SKM-1 treated with dmso at 0.1 percent for 144 hours (cell line): Measurements from ENCODE around the gene KIAA1671.

ENCODE experiments used
- DNase-seq: peaks from one replicate; lab custom pipeline; 2025; ENCODE audit not compliant: unreplicated experiment; lab: John Stamatoyannopoulos, UW

Gene KIAA1671

GRCh38 chr22:25066861-25067435 lies 114.4 kb downstream of the KIAA1671 start:
- no peak for DNase-seq

- no peak for DNase-seq
Measured at GRCh38 chr22:25067851-25068421, 115.4 kb downstream of the KIAA1671 start.

GRCh38 chr22:25068707-25069106 lies 116.2 kb downstream of the KIAA1671 start:
- DNase-seq: no peak

- no peak for DNase-seq
Measured at GRCh38 chr22:25069426-25069757, 116.9 kb downstream of the KIAA1671 start.

GRCh38 chr22:25069758-25070481 lies 117.4 kb downstream of the KIAA1671 start:
- DNase-seq: no peak

- peak; percentile 33 for DNase-seq
Measured at GRCh38 chr22:25070956-25071355, 118.4 kb downstream of the KIAA1671 start.

- no peak for DNase-seq
Measured at GRCh38 chr22:25071720-25072119, 119.2 kb downstream of the KIAA1671 start.

- DNase-seq: no peak
Measured at GRCh38 chr22:25072406-25072805, 119.9 kb downstream of the KIAA1671 start.

- no peak for DNase-seq
Measured at GRCh38 chr22:25076336-25076735, 123.8 kb downstream of the KIAA1671 start.

GRCh38 chr22:25077056-25077455 lies 124.5 kb downstream of the KIAA1671 start:
- DNase-seq: no peak

GRCh38 chr22:25077964-25078363 lies 125.4 kb downstream of the KIAA1671 start:
- no peak for DNase-seq

- peak; percentile 22 for DNase-seq
Measured at GRCh38 chr22:25078591-25078990, 126.1 kb downstream of the KIAA1671 start.

- DNase-seq: no peak
Measured at GRCh38 chr22:25080855-25081254, 128.3 kb downstream of the KIAA1671 start.

GRCh38 chr22:25081409-25081824 lies 128.9 kb downstream of the KIAA1671 start:
- DNase-seq: peak; percentile 27

GRCh38 chr22:25082096-25082495 lies 129.6 kb downstream of the KIAA1671 start:
- no peak for DNase-seq

- no peak for DNase-seq
Measured at GRCh38 chr22:25083056-25083806, 130.7 kb downstream of the KIAA1671 start.

GRCh38 chr22:25083807-25084200 lies 131.3 kb downstream of the KIAA1671 start:
- DNase-seq: no peak

GRCh38 chr22:25084405-25085107 lies 132.0 kb downstream of the KIAA1671 start:
- DNase-seq: no peak

GRCh38 chr22:25085156-25085555 lies 132.6 kb downstream of the KIAA1671 start:
- DNase-seq: no peak

- no peak for DNase-seq
Measured at GRCh38 chr22:25085930-25086901, 133.7 kb downstream of the KIAA1671 start.
